GM12892 (cell line): ENCODE measurements around the gene HNRNPA2B1.

ENCODE experiments used
- POLR2A ChIP-seq: IDR thresholded peaks from 2 replicates; pipeline ENCODE4 v1.6.1; 2011; ENCODE audit warnings: low read depth, low read length, control low read depth
- POLR2AphosphoS5 ChIP-seq: IDR thresholded peaks from 2 replicates; pipeline ENCODE4 v1.6.1; 2011; ENCODE audit warnings: low read depth, low read length, control low read depth
- TAF1 ChIP-seq: IDR thresholded peaks from 2 replicates; pipeline ENCODE4 v1.6.1; 2011; ENCODE audit warnings: low read depth, mild to moderate bottlenecking, control low read depth, low read length, borderline replicate concordance

GRCh38 chr7:26170663-26171062 lies 29.9 kb downstream of the HNRNPA2B1 start:
- TF ChIP-seq POLR2AphosphoS5 (no peak), POLR2A (no peak), TAF1 (no peak)
